GM12864 (cell line): ENCODE results near the gene CDK5RAP3.

Experiments used
- DNase-seq: peaks from one replicate; pipeline ENCODE4 v3.0.0-alpha.2; 2011; ENCODE audit warnings: low read depth
- H3K4me3 ChIP-seq: 2 replicates; pipeline ENCODE4 v1.5.1; 2011; ENCODE audit warnings: mild to moderate bottlenecking, low read depth, low read length, control low read depth
- CTCF ChIP-seq: IDR thresholded peaks from 2 replicates; pipeline ENCODE4 v1.5.1; 2011; ENCODE audit warnings: low read depth, mild to moderate bottlenecking, moderate library complexity, low read length, control low read depth, inconsistent platforms; ENCODE audit errors: missing control alignments

CDK5RAP3 gene

DNA sequence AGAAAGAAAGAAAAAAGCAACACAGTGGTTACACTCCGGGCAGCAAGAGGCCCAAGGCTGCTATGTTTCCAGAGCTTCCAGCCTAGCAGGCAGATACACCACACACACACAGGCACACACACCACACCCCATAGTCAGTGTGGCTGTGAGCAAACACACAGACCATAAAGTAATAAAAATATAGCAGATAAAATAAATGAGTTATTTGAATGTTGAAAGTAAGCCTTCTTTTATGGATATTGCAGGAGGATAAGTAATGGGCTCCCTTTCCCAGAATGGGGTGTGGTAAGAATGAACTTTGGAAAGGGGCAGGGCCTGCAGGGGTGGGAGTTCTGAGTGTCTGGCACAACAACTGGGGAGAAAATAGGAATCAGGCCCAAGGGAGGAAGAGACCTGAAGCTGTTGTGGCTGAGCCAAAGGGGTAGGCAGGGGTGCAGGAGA lies 4.8 kb upstream of the CDK5RAP3 start:
- TF ChIP-seq CTCF = no peak
- no peak for DNase-seq
- no peak overlapping the region for H3K4me3 ChIP-seq

DNA sequence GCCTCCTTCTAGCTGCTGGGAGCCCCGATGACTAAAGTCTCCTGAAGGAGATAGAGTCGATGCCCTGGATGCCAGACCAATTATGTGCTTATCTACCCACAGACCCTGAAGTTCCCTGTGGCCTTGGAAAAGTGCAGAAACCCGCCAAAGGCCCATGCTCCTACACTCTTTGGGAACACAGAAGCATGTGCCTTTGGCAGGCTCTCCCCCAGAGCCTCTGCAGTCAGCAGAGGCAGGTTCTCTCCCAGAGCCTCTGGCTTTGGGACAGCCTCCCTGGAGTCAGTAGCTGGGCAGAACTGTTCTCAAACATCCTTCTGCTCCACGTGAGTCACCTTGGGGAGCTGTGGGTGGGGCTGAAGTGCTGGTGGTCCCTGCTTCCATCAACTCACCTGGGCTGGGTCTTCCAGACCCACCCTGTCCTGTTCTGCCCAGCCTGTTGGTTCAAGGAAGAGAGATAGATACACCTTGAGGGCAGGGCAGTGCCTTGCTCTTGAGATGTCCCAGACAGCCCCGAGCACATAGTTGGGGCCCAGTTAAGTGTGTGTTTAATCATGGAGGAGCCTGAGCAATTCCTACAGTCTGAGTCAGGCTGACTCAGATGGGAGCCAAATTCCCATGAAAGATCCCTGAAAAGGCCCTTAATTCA lies 3.2 kb upstream of the CDK5RAP3 start:
- TF ChIP-seq CTCF = no peak
- H3K4me3 ChIP-seq = no peak overlapping the region
- no peak for DNase-seq

- TF ChIP-seq CTCF = no peak
- no peak for DNase-seq
- no peak overlapping the region for H3K4me3 ChIP-seq
These were observed 2.1 kb upstream of the CDK5RAP3 start for GRCh38 chr17:47968836-47969235.

- DNase-seq = no peak
- H3K4me3 ChIP-seq = peak overlapping the region; percentile 45
- no peak for TF ChIP-seq CTCF
These were observed 786 bp upstream of the CDK5RAP3 start for GRCh38 chr17:47969930-47970724.

DNA sequence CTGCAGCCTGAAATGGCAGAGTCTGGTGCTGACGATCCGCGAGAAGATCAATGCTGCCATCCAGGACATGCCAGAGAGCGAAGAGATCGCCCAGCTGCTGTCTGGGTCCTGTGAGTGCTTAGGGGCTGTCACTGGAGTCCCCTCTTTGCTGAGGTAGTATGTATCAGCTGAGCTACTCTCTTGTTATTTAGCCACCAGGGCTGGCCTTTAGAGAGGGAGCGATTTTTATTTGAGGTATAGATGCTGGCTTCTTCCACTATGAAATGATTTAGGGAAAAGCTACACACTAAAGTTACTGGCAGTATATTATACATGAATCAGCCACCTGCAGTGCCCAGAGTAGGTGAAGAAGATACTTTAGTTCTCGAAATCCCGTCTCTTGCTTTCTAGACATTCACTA lies 2.6 kb downstream of the CDK5RAP3 start:
- no peak for DNase-seq
- H3K4me3 ChIP-seq = no peak overlapping the region
- TF ChIP-seq CTCF = no peak

DNA sequence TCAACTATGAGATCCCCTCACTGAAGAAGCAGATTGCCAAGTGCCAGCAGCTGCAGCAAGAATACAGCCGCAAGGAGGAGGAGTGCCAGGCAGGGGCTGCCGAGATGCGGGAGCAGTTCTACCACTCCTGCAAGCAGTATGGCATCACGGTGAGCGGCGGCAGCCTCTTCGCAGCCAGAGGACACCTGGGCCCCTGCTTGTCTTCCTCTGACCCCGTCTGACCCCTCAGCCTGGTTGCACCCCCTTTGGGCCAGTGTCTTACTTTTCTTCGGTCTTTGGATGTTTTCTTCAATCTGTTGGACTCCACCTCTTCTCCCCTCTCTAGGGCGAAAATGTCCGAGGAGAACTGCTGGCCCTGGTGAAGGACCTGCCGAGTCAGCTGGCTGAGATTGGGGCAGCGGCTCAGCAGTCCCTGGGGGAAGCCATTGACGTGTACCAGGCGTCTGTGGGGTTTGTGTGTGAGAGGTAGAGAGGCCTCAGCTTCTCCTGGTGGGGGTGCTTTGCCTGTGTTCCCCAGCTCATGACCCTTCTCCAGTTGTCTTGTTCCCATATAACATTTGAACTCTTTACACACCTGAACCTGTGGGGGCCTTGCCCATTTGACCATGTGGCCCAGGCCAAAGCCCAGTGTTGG lies 4.4 kb downstream of the CDK5RAP3 start:
- no peak overlapping the region for H3K4me3 ChIP-seq
- DNase-seq = no peak
- no peak for TF ChIP-seq CTCF
